Inflammatory macrophage treated with lipopolysaccharide for 4 hours (primary cell): ENCODE results near the gene POLR3F.
"Not testable (repeated sequence)": the region's sequence is repeated elsewhere in the genome, so short reads cannot be mapped to it uniquely, and the experiment has no call there.

Source experiments
- DNase-seq: peaks from one replicate; pipeline ENCODE4 v3.0.0-alpha.2; 2020

The POLR3F gene

GRCh38 chr20:18466894-18467730 is at the start of gene POLR3F, which contains the start of gene DZANK1:
Gene POLR3F, plus strand, starts transcription at chr20:18467390. Its CDS starts 117 bp downstream, at chr20:18467507.
Gene DZANK1, minus strand, starts transcription at chr20:18467030. Its CDS starts 1,672 bp downstream, at chr20:18465358.
- peak; percentile 97 for DNase-seq

- no peak for DNase-seq
Observed at GRCh38 chr20:18421608-18422007, 45.6 kb upstream of the POLR3F start.

GRCh38 chr20:18427214-18427613 is 40.0 kb upstream of the POLR3F start:
- no peak for DNase-seq

GRCh38 chr20:18428490-18429173 is 38.6 kb upstream of the POLR3F start:
- DNase-seq, result no peak

GRCh38 chr20:18430172-18430826 is 36.9 kb upstream of the POLR3F start:
- no peak for DNase-seq

- no peak for DNase-seq
Observed at GRCh38 chr20:18431206-18431605, 36.0 kb upstream of the POLR3F start.

- peak; percentile 33 for DNase-seq
Observed at GRCh38 chr20:18436847-18437246, 30.3 kb upstream of the POLR3F start.

GRCh38 chr20:18440403-18440802 is 26.8 kb upstream of the POLR3F start:
- DNase-seq, result no peak

- no peak for DNase-seq
Observed at GRCh38 chr20:18443886-18444285, 23.3 kb upstream of the POLR3F start.

GRCh38 chr20:18456600-18456999 is 10.6 kb upstream of the POLR3F start:
- no peak for DNase-seq

- DNase-seq, result no peak
Observed at GRCh38 chr20:18465536-18466200, 1.5 kb upstream of the POLR3F start.

- no peak for DNase-seq
Observed at GRCh38 chr20:18466574-18466893, 656 bp upstream of the POLR3F start.

- DNase-seq, result no peak
Observed at GRCh38 chr20:18477218-18477617, 10.0 kb downstream of the POLR3F start.

GRCh38 chr20:18477821-18478220 is 10.6 kb downstream of the POLR3F start:
- no peak for DNase-seq

- no peak for DNase-seq
Observed at GRCh38 chr20:18481596-18481995, 14.4 kb downstream of the POLR3F start.

- no peak for DNase-seq
Observed at GRCh38 chr20:18488301-18488700, 21.1 kb downstream of the POLR3F start.

- DNase-seq, result no peak
Observed at GRCh38 chr20:18496042-18496441, 28.9 kb downstream of the POLR3F start.

- DNase-seq, result peak; percentile 77
Observed at GRCh38 chr20:18496740-18497592, 29.8 kb downstream of the POLR3F start, which contains the start of gene RBBP9. Gene RBBP9, minus strand, starts transcription at chr20:18497225. Its CDS starts 58 bp downstream, at chr20:18497167.

- DNase-seq, result no peak
Observed at GRCh38 chr20:18497603-18498002, 30.4 kb downstream of the POLR3F start.

GRCh38 chr20:18501672-18502071 is 34.5 kb downstream of the POLR3F start:
- not testable (repeated sequence) for DNase-seq

GRCh38 chr20:18504479-18505060 is 37.4 kb downstream of the POLR3F start:
- DNase-seq, result peak; percentile 39

- DNase-seq, result no peak
Observed at GRCh38 chr20:18506744-18507143, 39.6 kb downstream of the POLR3F start.
